ENCODE data around the gene COL18A1.

- no peak for TF ChIP-seq POLR2A (IDR thresholded peaks at IDR 0.05; ENCODE audit: low read length)
- TF ChIP-seq GATA1 (IDR thresholded peaks at IDR 0.05; ENCODE audit: low read depth, low read length): no peak
Measured at GRCh38 chr21:45471525-45472221, 66.7 kb downstream of the COL18A1 start.

Data from erythroblast (primary cell).